A549 (cell line): ENCODE results near the gene TUBB1. TPM values are rescaled to one million over a fixed set of nuclear protein-coding genes. Genes with fewer than 3 reads are reported as not detected.
A peak's percentile ranks its signal among the peaks of the same experiment; 100 is the strongest.

Experiments used
- ATAC-seq, 2 experiments: fragments of 200-7000 bp in 1 of 2; fragments of >200 bp in 1 of 2; cut with Nextera tagmentation in 1 of 2; cut with Tn5 transposase in 1 of 2; 3 replicates each; pipeline versions ENCODE4 v1.8.0 to v1.9.1; 2018 to 2020; ENCODE audit warnings: mild to moderate bottlenecking in 1 of 2, moderate library complexity in 1 of 2
- CTCF ChIA-PET: fragments of 300-600 bp; sonication (Branson Sonifier 250); formaldehyde crosslinking; extraction: SDS; loops from one replicate; lab custom pipeline; 2021; ENCODE audit warnings: antibody characterized with exemption, inconsistent platforms; lab: Yijun Ruan, JAX
- POLR2A ChIA-PET: fragments of 350-600 bp; formaldehyde crosslinking; extraction: SDS; loops from one replicate; lab custom pipeline; 2021; ENCODE audit warnings: antibody characterized with exemption, inconsistent platforms; lab: Yijun Ruan, JAX
- DNase-seq, 2 experiments: peaks; one replicate each; pipeline versions ENCODE4 v3.0.0 to v3.0.0-alpha.2; 2011 to 2016; ENCODE audit warnings: low read depth in 1 of 2, low spot score in 1 of 2
- FAIRE-seq: peaks from 2 replicates; lab custom pipeline; 2011; peaks lifted over from hg19 to GRCh38; lab: Jason Lieb, UNC
- H3K27ac ChIP-seq, 2 experiments: fragments of >200 bp; sonication (Bioruptor Twin); formaldehyde crosslinking; 3 replicates each; pipeline ENCODE4 v1.5.1; 2016 to 2017
- H3K4me1 ChIP-seq: fragments of >200 bp; sonication (Bioruptor Twin); formaldehyde crosslinking; 3 replicates; pipeline ENCODE4 v1.6.1; 2016
- H3K4me2 ChIP-seq: fragments of >200 bp; sonication (Bioruptor Twin); formaldehyde crosslinking; 3 replicates; pipeline ENCODE4 v1.6.1; 2016
- H3K4me3 ChIP-seq: fragments of >200 bp; sonication (Bioruptor Twin); formaldehyde crosslinking; 3 replicates; pipeline ENCODE4 v1.5.1; 2016
- H3K9me3 ChIP-seq: fragments of >200 bp; sonication (Bioruptor Twin); formaldehyde crosslinking; 3 replicates; pipeline ENCODE4 v1.6.1; 2016
- ATOH8 ChIP-seq: fragments of 250-450 bp; sonication (Bioruptor Pico); IDR thresholded peaks from 2 replicates; pipeline ENCODE4 v1.5.0; 2020; ENCODE audit warnings: low read depth, mild to moderate bottlenecking, moderate library complexity
- BCL3 ChIP-seq: fragments of >200 bp; sonication (Bioruptor Twin); formaldehyde crosslinking; IDR thresholded peaks from 3 replicates; pipeline ENCODE4 v1.6.1; 2016
- BHLHE40 ChIP-seq: IDR thresholded peaks from 2 replicates; pipeline ENCODE4 v1.6.1; 2012; ENCODE audit warnings: low read depth, low read length, inconsistent platforms
- CBX2 ChIP-seq: fragments of 200-600 bp; sonication (generic); IDR thresholded peaks from 2 replicates; pipeline ENCODE4 v1.6.1; 2016; ENCODE audit warnings: low read depth, mild to moderate bottlenecking, borderline replicate concordance
- CTCF ChIP-seq: fragments of >200 bp; sonication (Bioruptor Twin); formaldehyde crosslinking; IDR thresholded peaks from 3 replicates; pipeline ENCODE4 v1.5.1; 2016
- E2F6 ChIP-seq: IDR thresholded peaks from 2 replicates; pipeline ENCODE4 v1.6.1; 2012; ENCODE audit warnings: low read depth, borderline replicate concordance
- EHMT2 ChIP-seq: fragments of 200-600 bp; sonication (generic); IDR thresholded peaks from 2 replicates; pipeline ENCODE4 v1.6.1; 2016; ENCODE audit warnings: antibody characterized with exemption, low read depth, mild to moderate bottlenecking, moderate library complexity
- ESRRA ChIP-seq: fragments of 150-350 bp; IDR thresholded peaks from 2 replicates; pipeline ENCODE4 v1.6.1; 2014; ENCODE audit warnings: mild to moderate bottlenecking, low read length, borderline replicate concordance
- FOSB ChIP-seq: fragments of 250-450 bp; sonication (Bioruptor Pico); IDR thresholded peaks from 2 replicates; pipeline ENCODE4 v1.5.0; 2020; ENCODE audit warnings: mild to moderate bottlenecking, moderate library complexity
- GATA3 ChIP-seq: IDR thresholded peaks from 2 replicates; pipeline ENCODE4 v1.6.1; 2012; ENCODE audit warnings: borderline replicate concordance
- HOXA7 ChIP-seq: fragments of 250-450 bp; sonication (Bioruptor Pico); IDR thresholded peaks from 2 replicates; pipeline ENCODE4 v1.5.0; 2020; ENCODE audit warnings: mild to moderate bottlenecking, moderate library complexity
- JUN ChIP-seq, 2 experiments: fragments of >200 bp; sonication (Bioruptor Twin); formaldehyde crosslinking; IDR thresholded peaks; 2 replicates in 1 of 2; 3 replicates in 1 of 2; pipeline ENCODE4 v1.6.1; 2016 to 2017
- JUNB ChIP-seq: fragments of >200 bp; sonication (Bioruptor Twin); formaldehyde crosslinking; IDR thresholded peaks from 2 replicates; pipeline ENCODE4 v1.6.1; 2016
- MAFK ChIP-seq: fragments of 450-650 bp; IDR thresholded peaks from 2 replicates; pipeline ENCODE4 v1.6.1; 2014; ENCODE audit not compliant: partially characterized antibody
- MAZ ChIP-seq: fragments of 150-350 bp; IDR thresholded peaks from 2 replicates; pipeline ENCODE4 v1.6.1; 2014; ENCODE audit warnings: antibody characterized with exemption, low read depth, low read length, borderline replicate concordance
- PHF8 ChIP-seq: fragments of 200-600 bp; sonication (generic); IDR thresholded peaks from 2 replicates; pipeline ENCODE4 v1.6.1; 2016; ENCODE audit warnings: low read depth, mild to moderate bottlenecking, antibody characterized with exemption, moderate library complexity, borderline replicate concordance
- RAD21 ChIP-seq, 2 experiments: fragments of >200 bp in 1 of 2; sonication (Bioruptor Twin) in 1 of 2; formaldehyde crosslinking in 1 of 2; IDR thresholded peaks in 1 of 2; conservative IDR thresholded peaks in 1 of 2; 2 replicates in 1 of 2; 3 replicates in 1 of 2; pipeline ENCODE4 v1.6.1; 2012 to 2018; ENCODE audit warnings: inconsistent platforms in 1 of 2
- RARB ChIP-seq: fragments of 250-450 bp; sonication (Bioruptor Pico); IDR thresholded peaks from 2 replicates; pipeline ENCODE4 v1.8.0; 2021; ENCODE audit warnings: mild to moderate bottlenecking, moderate library complexity
- REST ChIP-seq: fragments of 200-600 bp; sonication (generic); IDR thresholded peaks from 2 replicates; pipeline ENCODE4 v1.6.1; 2016; ENCODE audit warnings: antibody characterized with exemption, mild to moderate bottlenecking, moderate library complexity
- SMC3 ChIP-seq: fragments of >200 bp; sonication (Bioruptor Twin); formaldehyde crosslinking; IDR thresholded peaks from 3 replicates; pipeline ENCODE4 v1.6.1; 2018; ENCODE audit warnings: inconsistent platforms
- USF2 ChIP-seq: fragments of 450-650 bp; IDR thresholded peaks from 2 replicates; pipeline ENCODE4 v1.6.1; 2014; ENCODE audit warnings: antibody characterized with exemption
- ZFP36 ChIP-seq: fragments of 450-650 bp; IDR thresholded peaks from 2 replicates; pipeline ENCODE4 v1.6.1; 2014; ENCODE audit warnings: borderline replicate concordance; ENCODE audit not compliant: partially characterized antibody
- WGBS: methylation state at CpG from one replicate; pipeline ENCODE4 v1.1.6; 2017; ENCODE audit errors: missing lambda C conversion rate; 5-methylcytosine and 5-hydroxymethylcytosine counted together
- polyA plus RNA-seq, 4 experiments: library from polyadenylated mRNA; depleted of rRNA in 3 of 4; stranded (reverse); fragments of >200 nt; fragmentation: RNase III in 1 of 4; extraction: RNeasy Plus Mini Kit Qiagen cat#74134 plus additional on column Dnase treatment in 1 of 4; gene quantifications; 2 replicates in 3 of 4; 3 replicates in 1 of 4; pipeline ENCODE4 v1.2.3, GENCODE V29; 2011 to 2017

TUBB1 gene
- polyA plus RNA-seq, 2 of the 4 experiments (the other 2 are of a cell fraction), result 0.03 TPM; not detected in 1

- 71% methylated on average over 6 of the region's 6 CpGs for WGBS
- CTCF ChIA-PET, result interaction anchor here (0.6 to 1.7 kb wide), 3 partner anchors 34 to 404 kb away, joined by 3 to 6 read pairs (median 3); no protein-coding TSS in a partner anchor
- Histone ChIP-seq H3K4me1 (peaks cover 16% of the 10 kb centered on the region), H3K27ac (no peak overlapping the region), H3K4me2 (no peak overlapping the region)
- DNase-seq, result no peak
- no peak for FAIRE-seq
- TF ChIP-seq HOXA7 (no peak), BHLHE40 (no peak), JUNB (no peak), USF2 (no peak)
- TF ChIP-seq, all 56 proteins: peak for 0
- no peak for ATAC-seq
- POLR2A ChIA-PET, result no interaction called here
- Histone ChIP-seq H3K4me3 (no peak overlapping the region), H3K9me3 (no peaks in the 10 kb centered on the region)
Measured at GRCh38 chr20:59051666-59052185, 32.5 kb downstream of the TUBB1 start.

- POLR2A ChIA-PET, result no interaction called here
- Histone ChIP-seq H3K4me3 (no peak overlapping the region), H3K27ac (no peak overlapping the region), H3K4me1 (no peaks in the 10 kb centered on the region), H3K4me2 (no peak overlapping the region), H3K9me3 (no peaks in the 10 kb centered on the region)
- CTCF ChIA-PET, result interaction anchor here (0.6 to 1.6 kb wide), 5 partner anchors 14 to 441 kb away, joined by 3 to 9 read pairs (median 3); no protein-coding TSS in a partner anchor
- peak in 1 of 2 experiments; percentile 43; a peak in 1 of 6 replicates for ATAC-seq
- no peak for FAIRE-seq
- no peak for TF ChIP-seq ESRRA
- no peak for TF ChIP-seq ZFP36
- TF ChIP-seq FOSB, result no peak
- TF ChIP-seq MAZ, result no peak
- TF ChIP-seq BHLHE40, result no peak
- TF ChIP-seq GATA3, result no peak
- peak; percentile 53 for TF ChIP-seq SMC3
- no peak for TF ChIP-seq PHF8
- TF ChIP-seq MAFK, result no peak
- TF ChIP-seq CBX2, result no peak
- TF ChIP-seq JUN (IDR thresholded peaks at IDR 0.05), result no peak
- TF ChIP-seq REST, result no peak
- TF ChIP-seq RARB (CRISPR knock-in tag), result no peak
- no peak for TF ChIP-seq BCL3
- peak; percentile 51 to 52; a peak in 3 of 5 replicates for TF ChIP-seq RAD21 (conservative IDR thresholded peaks at IDR 0.05 in 1 of 2, IDR thresholded peaks at IDR 0.05 in 1 of 2)
- TF ChIP-seq ATOH8, result no peak
- TF ChIP-seq CTCF, result peak; percentile 49; the same call in 2 of the 3 replicates
- no peak for TF ChIP-seq EHMT2
- no peak for TF ChIP-seq E2F6
- peak in 1 of 2 experiments; percentile 30 for DNase-seq
- WGBS, result 54% methylated on average over 7 of the region's 7 CpGs
Measured at GRCh38 chr20:59055302-59055701, 36.1 kb downstream of the TUBB1 start.
